Astrocyte (in vitro differentiated cells and primary cell): Measurements from ENCODE around the gene STK38. TPM values are rescaled to one million over a fixed set of nuclear protein-coding genes. Genes with fewer than 3 reads are reported as not detected.

Experiments
- DNase-seq: peaks from one replicate; pipeline ENCODE4 v3.0.0-alpha.2; 2010; ENCODE audit warnings: low read depth
- FAIRE-seq: peaks from 2 replicates; lab custom pipeline; 2011; peaks lifted over from hg19 to GRCh38; lab: Jason Lieb, UNC
- H2AFZ ChIP-seq: 2 replicates; pipeline ENCODE4 v1.6.0; 2012; ENCODE audit warnings: low read depth, low read length, inconsistent platforms
- H3K27ac ChIP-seq: 2 replicates; pipeline ENCODE4 v1.5.1; 2011; ENCODE audit warnings: low read depth, low read length, inconsistent platforms
- H3K27me3 ChIP-seq: 2 replicates; pipeline ENCODE4 v1.6.0; 2011; ENCODE audit warnings: low read length, inconsistent platforms; ENCODE audit not compliant: insufficient read depth
- H3K36me3 ChIP-seq: 2 replicates; pipeline ENCODE4 v1.5.1; 2011; ENCODE audit warnings: low read length, inconsistent platforms; ENCODE audit not compliant: insufficient read depth
- H3K4me1 ChIP-seq: 2 replicates; pipeline ENCODE4 v1.5.1; 2011; ENCODE audit warnings: low read length, inconsistent platforms; ENCODE audit not compliant: insufficient read depth
- H3K4me2 ChIP-seq: 2 replicates; pipeline ENCODE4 v1.6.0; 2012; ENCODE audit warnings: low read length, inconsistent platforms
- H3K4me3 ChIP-seq: 2 replicates; pipeline ENCODE4 v1.5.1; 2011; ENCODE audit warnings: low read depth, mild to moderate bottlenecking, low read length, inconsistent platforms; ENCODE audit not compliant: insufficient read depth
- H3K79me2 ChIP-seq: 2 replicates; pipeline ENCODE4 v1.6.0; 2012; ENCODE audit warnings: mild to moderate bottlenecking, low read length, inconsistent platforms; ENCODE audit not compliant: insufficient read depth
- H3K9ac ChIP-seq: 2 replicates; pipeline ENCODE4 v1.6.0; 2012; ENCODE audit warnings: mild to moderate bottlenecking, low read length, inconsistent platforms
- H3K9me3 ChIP-seq: 2 replicates; pipeline ENCODE4 v1.5.1; 2012; ENCODE audit warnings: low read depth, mild to moderate bottlenecking, low read length, inconsistent platforms; ENCODE audit not compliant: insufficient read depth
- H4K20me1 ChIP-seq: 2 replicates; pipeline ENCODE4 v1.6.0; 2012; ENCODE audit warnings: low read length, inconsistent platforms; ENCODE audit not compliant: insufficient read depth
- H3K27ac Mint-ChIP-seq: one replicate; pipeline ENCODE4 v1.8.0; 2021; ENCODE audit warnings: mild to moderate bottlenecking, mixed read lengths; ENCODE audit not compliant: unreplicated experiment
- H3K27me3 Mint-ChIP-seq: one replicate; pipeline ENCODE4 v1.8.0; 2021; ENCODE audit warnings: low read depth, mixed read lengths; ENCODE audit not compliant: unreplicated experiment
- H3K36me3 Mint-ChIP-seq: one replicate; pipeline ENCODE4 v1.8.0; 2021; ENCODE audit warnings: low read depth, mixed read lengths; ENCODE audit not compliant: unreplicated experiment
- H3K4me1 Mint-ChIP-seq: one replicate; pipeline ENCODE4 v1.8.0; 2021; ENCODE audit warnings: low read depth, mixed read lengths; ENCODE audit not compliant: unreplicated experiment
- H3K4me3 Mint-ChIP-seq: one replicate; pipeline ENCODE4 v1.8.0; 2021; ENCODE audit warnings: mild to moderate bottlenecking, moderate library complexity, mixed read lengths; ENCODE audit not compliant: unreplicated experiment
- H3K9me3 Mint-ChIP-seq: one replicate; pipeline ENCODE4 v1.8.0; 2021; ENCODE audit warnings: mild to moderate bottlenecking, mixed read lengths; ENCODE audit not compliant: unreplicated experiment
- CTCF ChIP-seq: IDR thresholded peaks from 2 replicates; pipeline ENCODE4 v1.5.1; 2011; ENCODE audit warnings: low read depth, mild to moderate bottlenecking, inconsistent platforms, low read length, moderate library complexity; ENCODE audit not compliant: insufficient read depth
- EZH2 ChIP-seq: IDR thresholded peaks from 2 replicates; pipeline ENCODE4 v1.6.1; 2012; ENCODE audit warnings: mild to moderate bottlenecking, low read length, inconsistent platforms; ENCODE audit not compliant: insufficient read depth
- total RNA-seq: library from RNA; stranded (reverse); gene quantifications from 2 replicates; pipeline ENCODE4 v1.2.1, GENCODE V29; 2021

Gene STK38
- total RNA-seq, 1 donor from 2014 or later, result 54.1 TPM

GRCh38 chr6:36563928-36564284 is 16.6 kb upstream of the STK38 start:
- Mint-ChIP-seq H3K4me1 (peaks cover 5% of the 10 kb centered on the region), H3K27me3 (peaks cover 12% of the 10 kb centered on the region), H3K9me3 (peaks cover 2% of the 10 kb centered on the region), H3K27ac (no peak overlapping the region), H3K4me3 (no peak overlapping the region), H3K36me3 (peaks cover 3% of the 10 kb centered on the region)
- Histone ChIP-seq H2AFZ (no peak overlapping the region), H3K9ac (no peak overlapping the region), H3K4me1 (no peaks in the 10 kb centered on the region), H3K27ac (no peak overlapping the region), H3K4me3 (no peak overlapping the region), H3K27me3 (no peaks in the 10 kb centered on the region), H3K4me2 (no peak overlapping the region), H3K9me3 (no peaks in the 10 kb centered on the region), H4K20me1 (no peaks in the 10 kb centered on the region), H3K36me3 (no peaks in the 10 kb centered on the region), H3K79me2 (no peaks in the 10 kb centered on the region)
- TF ChIP-seq EZH2 (no peak), CTCF (no peak)
- no peak for DNase-seq
- FAIRE-seq, result no peak

GRCh38 chr6:36563237-36563927 is 16.1 kb upstream of the STK38 start:
- no peak overlapping the region for H3K4me3 Mint-ChIP-seq
- H3K9me3 Mint-ChIP-seq, result peaks cover 2% of the 10 kb centered on the region
- Histone ChIP-seq H3K27me3 (no peaks in the 10 kb centered on the region), H3K27ac (no peak overlapping the region), H3K4me2 (no peak overlapping the region), H3K79me2 (no peaks in the 10 kb centered on the region), H3K9ac (no peak overlapping the region), H3K4me1 (no peaks in the 10 kb centered on the region), H4K20me1 (no peaks in the 10 kb centered on the region), H3K36me3 (no peaks in the 10 kb centered on the region), H2AFZ (no peak overlapping the region), H3K9me3 (no peaks in the 10 kb centered on the region), H3K4me3 (no peak overlapping the region)
- TF ChIP-seq EZH2, result no peak
- TF ChIP-seq CTCF, result no peak
- FAIRE-seq (no peak), DNase-seq (no peak)
- peaks cover 3% of the 10 kb centered on the region for H3K36me3 Mint-ChIP-seq
- peaks cover 12% of the 10 kb centered on the region for H3K27me3 Mint-ChIP-seq
- peaks cover 5% of the 10 kb centered on the region for H3K4me1 Mint-ChIP-seq
- no peak overlapping the region for H3K27ac Mint-ChIP-seq

GRCh38 chr6:36560822-36561221 is 13.5 kb upstream of the STK38 start:
- Histone ChIP-seq H3K9ac (no peak overlapping the region), H3K36me3 (no peaks in the 10 kb centered on the region), H3K27me3 (no peaks in the 10 kb centered on the region), H3K4me2 (no peak overlapping the region), H3K9me3 (no peaks in the 10 kb centered on the region), H4K20me1 (no peaks in the 10 kb centered on the region), H3K79me2 (no peaks in the 10 kb centered on the region), H3K4me1 (no peaks in the 10 kb centered on the region), H3K27ac (no peak overlapping the region), H3K4me3 (no peak overlapping the region), H2AFZ (no peak overlapping the region)
- FAIRE-seq, result no peak
- DNase-seq, result no peak
- H3K36me3 Mint-ChIP-seq, result peaks cover 3% of the 10 kb centered on the region
- H3K4me3 Mint-ChIP-seq, result no peak overlapping the region
- H3K9me3 Mint-ChIP-seq, result peaks cover 2% of the 10 kb centered on the region
- H3K27me3 Mint-ChIP-seq, result peaks cover 12% of the 10 kb centered on the region
- TF ChIP-seq CTCF (no peak), EZH2 (no peak)
- H3K27ac Mint-ChIP-seq, result no peak overlapping the region
- peaks cover 5% of the 10 kb centered on the region for H3K4me1 Mint-ChIP-seq
